Right lobe of liver (tissue), 6 donors: ENCODE data around the gene C3orf52. TPM values are rescaled to one million over a fixed set of nuclear protein-coding genes. Genes with fewer than 3 reads are reported as not detected.

Source experiments
- ATAC-seq, 4 donors: fragments of 200-7000 bp; cut with Tn5 transposase; one replicate each; pipeline ENCODE4 v1.9.1; 2020; ENCODE audit warnings: mild to moderate bottlenecking in 4 of 4, moderate library complexity in 4 of 4
- DNase-seq, 3 donors: peaks; one replicate each; pipeline ENCODE4 v3.0.0-alpha.2; 2020
- H3K27ac ChIP-seq, 3 donors: fragments of 200-600 bp; one replicate each; pipeline ENCODE4 v1.8.0; 2022
- H3K27me3 ChIP-seq, 2 donors: fragments of 200-600 bp; one replicate each; pipeline ENCODE4 v1.8.0; 2022
- H3K36me3 ChIP-seq, 4 donors: fragments of 200-600 bp; sonication (generic) in 1 of 4; one replicate each; pipeline versions ENCODE4 v1.5.1 to v1.8.0; 2017 to 2022; ENCODE audit warnings: control low read depth in 1 of 4
- H3K4me1 ChIP-seq, 4 donors: fragments of 200-600 bp; sonication (generic) in 1 of 4; one replicate each; pipeline versions ENCODE4 v1.5.1 to v1.8.0; 2017 to 2022; ENCODE audit warnings: control low read depth in 1 of 4
- H3K4me3 ChIP-seq, 3 donors: fragments of 200-600 bp; one replicate each; pipeline ENCODE4 v1.8.0; 2022
- H3K9me3 ChIP-seq, 4 donors: fragments of 200-600 bp; sonication (generic) in 1 of 4; one replicate each; pipeline versions ENCODE4 v1.5.1 to v1.8.0; 2017 to 2022; ENCODE audit warnings: control low read depth in 1 of 4
- POLR2A ChIP-seq: fragments of 450-650 bp; IDR thresholded peaks from one replicate; pipeline ENCODE4 v1.6.1; 2017; ENCODE audit warnings: antibody characterized with exemption, mild to moderate bottlenecking
- WGBS: methylation state at CpG from one replicate; pipeline ENCODE4 v1.1.6; 2018; ENCODE audit warnings: low coverage, low lambda C conversion rate; ENCODE audit not compliant: insufficient coverage; ENCODE audit errors: missing lambda C conversion rate; 5-methylcytosine and 5-hydroxymethylcytosine counted together
- intact Hi-C, 2 donors: fragments of 100-400 bp; cut with DNase I; formaldehyde crosslinking; loops; one replicate each; pipeline versions ENCODE4 v1.11.2 to v1.14.1; 2022
- total RNA-seq, 6 experiments: library from RNA; depleted of rRNA in 2 of 6; stranded (reverse); fragments of >200 nt in 2 of 6; fragmentation: NEBNext Ultra II Directional in 3 of 6; extraction: Animal tissue kit (Norgen Biotek cat#: 25700) in 3 of 6; gene quantifications; one replicate each; pipeline versions ENCODE4 v1.1.0 to v1.2.4, GENCODE V29; 2016 to 2023
- TF ChIP-seq, protein P1 (sequence below), 4 donors: fragments of 200-600 bp in 3 of 4; fragments of 450-650 bp in 1 of 4; IDR thresholded peaks; one replicate each; pipeline versions ENCODE4 v1.5.1 to v1.8.0; 2016 to 2022; ENCODE audit warnings: antibody characterized with exemption in 4 of 4, mild to moderate bottlenecking in 2 of 4
- donor health status: DM: no; HTN: yes; CAD: no.
- donor health status: DM: no; HTN: no; CAD: no.
- donor health status: DM: no; HTN: no; CAD: no.
- donor health status: DM: no; HTN: yes; CAD: no.
- donor health status: DM: no; HTN: yes; CAD: no.

C3orf52 gene
- total RNA-seq, 6 experiments from 2014 or later, result 0.12 to 0.69 (median 0.34) TPM

DNA sequence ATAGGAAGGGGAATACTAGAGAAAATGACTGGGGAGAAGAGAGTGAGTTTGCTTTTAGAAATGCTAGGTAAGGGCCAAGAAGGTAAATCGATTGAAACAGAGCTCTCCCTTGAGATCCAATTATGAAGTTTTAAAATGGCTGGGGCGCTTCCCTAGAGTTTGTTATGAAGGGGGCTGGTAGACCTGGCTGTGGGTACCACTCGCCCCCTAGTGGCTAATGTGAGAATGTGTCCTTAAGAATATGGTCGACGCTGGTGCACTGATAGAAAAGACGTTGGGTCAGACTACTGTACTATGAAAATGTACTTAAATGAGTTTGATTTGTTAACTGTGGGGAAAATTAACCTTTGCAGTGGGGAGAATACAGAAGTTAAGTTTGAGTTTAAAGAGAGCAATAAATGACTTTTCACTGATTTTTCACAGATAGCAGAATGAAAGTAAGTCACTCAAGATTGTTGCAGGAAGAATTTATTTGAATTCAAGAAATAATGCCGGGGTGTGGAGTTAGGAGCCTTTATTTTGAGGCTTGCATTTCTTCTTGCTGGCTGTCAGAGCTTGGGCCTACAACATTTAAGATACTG lies 42.5 kb upstream of the C3orf52 start:
- Histone ChIP-seq H3K36me3 (no peaks in the 10 kb centered on the region), H3K27me3 (no peaks in the 10 kb centered on the region), H3K27ac (no peak overlapping the region), H3K4me1 (peaks cover 0 to 7% (median 0%) of the 10 kb centered on the region in 4 donors), H3K9me3 (no peaks in the 10 kb centered on the region), H3K4me3 (no peak overlapping the region)
- TF ChIP-seq POLR2A, result no peak
- TF ChIP-seq, protein P1, sequence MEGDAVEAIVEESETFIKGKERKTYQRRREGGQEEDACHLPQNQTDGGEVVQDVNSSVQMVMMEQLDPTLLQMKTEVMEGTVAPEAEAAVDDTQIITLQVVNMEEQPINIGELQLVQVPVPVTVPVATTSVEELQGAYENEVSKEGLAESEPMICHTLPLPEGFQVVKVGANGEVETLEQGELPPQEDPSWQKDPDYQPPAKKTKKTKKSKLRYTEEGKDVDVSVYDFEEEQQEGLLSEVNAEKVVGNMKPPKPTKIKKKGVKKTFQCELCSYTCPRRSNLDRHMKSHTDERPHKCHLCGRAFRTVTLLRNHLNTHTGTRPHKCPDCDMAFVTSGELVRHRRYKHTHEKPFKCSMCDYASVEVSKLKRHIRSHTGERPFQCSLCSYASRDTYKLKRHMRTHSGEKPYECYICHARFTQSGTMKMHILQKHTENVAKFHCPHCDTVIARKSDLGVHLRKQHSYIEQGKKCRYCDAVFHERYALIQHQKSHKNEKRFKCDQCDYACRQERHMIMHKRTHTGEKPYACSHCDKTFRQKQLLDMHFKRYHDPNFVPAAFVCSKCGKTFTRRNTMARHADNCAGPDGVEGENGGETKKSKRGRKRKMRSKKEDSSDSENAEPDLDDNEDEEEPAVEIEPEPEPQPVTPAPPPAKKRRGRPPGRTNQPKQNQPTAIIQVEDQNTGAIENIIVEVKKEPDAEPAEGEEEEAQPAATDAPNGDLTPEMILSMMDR (IDR thresholded peaks at IDR 0.05), result peak; percentile 72 to 91 (median 88)
- ATAC-seq (peak; percentile 96 to 99 (median 97)), DNase-seq (peak in 2 of 3 donors; percentile 21 to 60)
- 5% methylated on average over 7 of the region's 7 CpGs for WGBS
- intact Hi-C loops, result no loop called here

GRCh38 chr3:112046599-112046998 lies 39.6 kb upstream of the C3orf52 start:
- Histone ChIP-seq H3K36me3 (no peaks in the 10 kb centered on the region), H3K27me3 (no peaks in the 10 kb centered on the region), H3K4me1 (peaks cover 0 to 7% (median 0%) of the 10 kb centered on the region in 4 donors), H3K4me3 (no peak overlapping the region), H3K9me3 (no peaks in the 10 kb centered on the region), H3K27ac (no peak overlapping the region)
- no peak for TF ChIP-seq POLR2A
- TF ChIP-seq, protein P1 (IDR thresholded peaks at IDR 0.05), result no peak
- no peak for ATAC-seq
- DNase-seq, result no peak
- intact Hi-C loops, result no loop called here
- WGBS, result 59% methylated on average over 4 of the region's 4 CpGs

GRCh38 chr3:112047264-112047663 lies 38.9 kb upstream of the C3orf52 start:
- no peak overlapping the region for H3K4me3 ChIP-seq
- no peaks in the 10 kb centered on the region for H3K9me3 ChIP-seq
- H3K36me3 ChIP-seq, result no peaks in the 10 kb centered on the region
- peaks cover 0 to 7% (median 0%) of the 10 kb centered on the region in 4 donors for H3K4me1 ChIP-seq
- 88% methylated on average over 1 of the region's 1 CpG for WGBS
- no peak overlapping the region for H3K27ac ChIP-seq
- DNase-seq, result no peak
- no peaks in the 10 kb centered on the region for H3K27me3 ChIP-seq
- TF ChIP-seq POLR2A, result no peak
- TF ChIP-seq, protein P1 (IDR thresholded peaks at IDR 0.05), result no peak
- ATAC-seq, result no peak
- intact Hi-C loops, result no loop called here

DNA sequence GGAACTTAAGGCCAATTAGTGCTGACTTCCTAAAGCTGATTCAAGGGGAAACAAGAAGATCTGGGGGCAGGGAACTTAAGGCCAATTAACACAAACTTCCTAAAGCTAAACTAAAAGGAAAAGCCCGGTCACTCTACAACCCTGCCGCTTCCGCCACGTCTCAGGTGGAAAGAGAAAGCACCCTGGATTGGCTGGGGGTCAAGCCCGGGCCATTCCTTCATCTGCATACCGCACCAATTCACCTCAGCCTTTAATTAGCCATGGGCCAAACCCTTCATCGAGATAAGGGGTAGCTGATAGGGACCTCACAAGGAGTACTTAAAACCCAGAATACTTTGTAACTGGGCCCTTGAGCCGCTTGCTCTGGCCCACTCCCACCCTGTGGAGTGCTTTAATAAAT lies 37.3 kb upstream of the C3orf52 start:
- DNase-seq, result no peak
- intact Hi-C loops, result no loop called here
- no peak for TF ChIP-seq POLR2A
- TF ChIP-seq, protein P1 (IDR thresholded peaks at IDR 0.05), result no peak
- WGBS, result 59% methylated on average over 8 of the region's 8 CpGs
- no peak for ATAC-seq
- H3K4me3 ChIP-seq, result no peak overlapping the region
- H3K27me3 ChIP-seq, result no peaks in the 10 kb centered on the region
- no peak overlapping the region for H3K27ac ChIP-seq
- no peaks in the 10 kb centered on the region for H3K9me3 ChIP-seq
- peaks cover 0 to 2% (median 0%) of the 10 kb centered on the region in 4 donors for H3K4me1 ChIP-seq
- no peaks in the 10 kb centered on the region for H3K36me3 ChIP-seq
